Tibial nerve (tissue), 4 donors: ENCODE measurements around the gene SERINC5. TPM values are rescaled to one million over a fixed set of nuclear protein-coding genes. Genes with fewer than 3 reads are reported as not detected.
A peak's percentile ranks its signal among the peaks of the same experiment; 100 is the strongest.

Experiments used
- DNase-seq, 2 donors: peaks; one replicate each; pipeline ENCODE4 v3.0.0-alpha.2; 2019; ENCODE audit warnings: low spot score in 2 of 2
- H3K27ac ChIP-seq, 4 donors: fragments of 200-600 bp; sonication (generic) in 3 of 4; one replicate each; pipeline ENCODE4 v1.5.1; 2017 to 2019; ENCODE audit warnings: mild to moderate bottlenecking in 1 of 4
- H3K27me3 ChIP-seq, 2 donors: fragments of 200-600 bp; sonication (generic) in 1 of 2; one replicate each; pipeline versions ENCODE4 v1.5.1 to v1.6.0; 2017 to 2019
- H3K36me3 ChIP-seq, 3 donors: fragments of 200-600 bp; sonication (generic); one replicate each; pipeline ENCODE4 v1.5.1; 2018 to 2019
- H3K4me1 ChIP-seq, 4 donors: fragments of 200-600 bp; sonication (generic) in 3 of 4; one replicate each; pipeline ENCODE4 v1.5.1; 2017 to 2019
- H3K4me3 ChIP-seq, 4 donors: fragments of 200-600 bp; sonication (generic) in 3 of 4; one replicate each; pipeline ENCODE4 v1.5.1; 2017 to 2019; ENCODE audit warnings: mild to moderate bottlenecking in 1 of 4, moderate library complexity in 1 of 4
- H3K9me3 ChIP-seq, 4 donors: fragments of 200-600 bp; sonication (generic) in 3 of 4; one replicate each; pipeline ENCODE4 v1.5.1; 2017 to 2019
- CTCF ChIP-seq, 5 experiments: fragments of 200-600 bp in 3 of 5; fragments of 450-650 bp in 2 of 5; sonication (generic) in 3 of 5; IDR thresholded peaks; one replicate each; pipeline ENCODE4 v1.5.1; 2016 to 2019; ENCODE audit warnings: antibody characterized with exemption in 5 of 5, mild to moderate bottlenecking in 3 of 5, moderate library complexity in 2 of 5
- EP300 ChIP-seq, 2 donors: sonication (generic); formaldehyde crosslinking; IDR thresholded peaks; one replicate each; pipeline ENCODE4 v1.6.1; 2017; ENCODE audit warnings: antibody characterized with exemption in 2 of 2, mild to moderate bottlenecking in 1 of 2
- POLR2A ChIP-seq, 2 donors: fragments of 450-650 bp; IDR thresholded peaks; one replicate each; pipeline ENCODE4 v1.6.1; 2017; ENCODE audit warnings: antibody characterized with exemption in 2 of 2, mild to moderate bottlenecking in 2 of 2, moderate library complexity in 2 of 2
- WGBS, 2 donors: methylation state at CpG; one replicate each; pipeline ENCODE4 v1.1.5; 2018; 5-methylcytosine and 5-hydroxymethylcytosine counted together
- total RNA-seq, 4 donors: library from RNA; depleted of rRNA; stranded (reverse); fragments of >200 nt; gene quantifications; one replicate each; pipeline ENCODE4 v1.1.0, GENCODE V29; 2016

SERINC5 gene
- total RNA-seq, 4 donors from 2014 or later, result 29.1 to 35.8 (median 32.3) TPM

DNA sequence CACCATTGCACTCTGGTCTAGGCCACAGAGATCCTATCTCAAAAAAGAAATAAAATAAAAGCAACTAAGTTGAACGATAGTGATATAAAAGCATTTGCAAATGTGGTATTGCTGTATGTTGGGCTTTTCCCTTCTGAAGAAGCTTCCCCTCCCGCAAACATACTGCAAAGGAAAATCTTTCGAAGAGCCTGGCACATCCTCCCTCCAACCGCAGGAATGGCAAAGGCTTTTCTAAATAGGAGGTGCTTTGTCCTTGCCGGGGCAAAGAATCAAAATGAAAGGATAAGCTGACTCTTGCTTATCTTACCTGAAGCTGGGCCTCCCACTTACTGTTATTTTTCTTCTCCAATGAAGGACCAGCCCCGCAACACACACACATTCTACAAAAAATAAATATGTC lies 45.8 kb downstream of the SERINC5 start:
- H3K9me3 ChIP-seq, result no peaks in the 10 kb centered on the region
- DNase-seq, result no peak
- 77 to 84% methylated on average over 6 of the region's 6 CpGs for WGBS, 2 donors
- H3K4me3 ChIP-seq, result no peak overlapping the region
- H3K27ac ChIP-seq, result peak overlapping the region in 1 of 4 donors; percentile 23
- no peaks in the 10 kb centered on the region for H3K36me3 ChIP-seq
- H3K4me1 ChIP-seq, result peaks cover 4 to 65% (median 18%) of the 10 kb centered on the region in 4 donors
- TF ChIP-seq CTCF (IDR thresholded peaks at IDR 0.05) (no peak), POLR2A (IDR thresholded peaks at IDR 0.05) (no peak), EP300 (IDR thresholded peaks at IDR 0.05) (no peak)
- no peaks in the 10 kb centered on the region for H3K27me3 ChIP-seq

DNA sequence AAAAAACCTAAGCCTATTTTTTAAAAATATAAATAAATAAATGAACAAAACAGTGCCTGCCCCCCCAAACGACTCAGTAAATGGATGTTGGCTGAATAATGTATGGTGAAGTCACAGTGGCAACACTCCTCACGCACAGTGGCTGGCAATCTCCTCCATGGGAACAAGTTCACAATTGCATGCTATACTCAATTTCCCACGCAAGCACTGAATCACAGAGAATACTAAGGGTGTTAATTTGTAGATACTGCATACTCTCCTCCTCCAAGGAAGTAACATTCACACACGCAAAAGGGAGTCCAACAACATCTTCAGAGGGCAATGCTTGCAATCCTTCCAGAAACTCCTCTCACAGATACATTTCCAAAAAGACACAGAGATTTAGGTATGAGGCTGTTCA lies 47.5 kb downstream of the SERINC5 start:
- no peak for DNase-seq

GRCh38 chr5:80207832-80208231 lies 48.0 kb downstream of the SERINC5 start:
- Histone ChIP-seq H3K27me3 (no peaks in the 10 kb centered on the region), H3K4me1 (peaks cover 4 to 75% (median 26%) of the 10 kb centered on the region in 4 donors), H3K27ac (peak overlapping the region in 2 of 4 donors; percentile 81 to 85), H3K4me3 (no peak overlapping the region), H3K9me3 (no peaks in the 10 kb centered on the region), H3K36me3 (peaks cover 0 to under 1% (median 0%) of the 10 kb centered on the region in 3 donors)
- DNase-seq, result no peak
- TF ChIP-seq EP300 (IDR thresholded peaks at IDR 0.05), result no peak
- no peak for TF ChIP-seq POLR2A (IDR thresholded peaks at IDR 0.05)
- TF ChIP-seq CTCF (IDR thresholded peaks at IDR 0.05), result no peak
- WGBS, 2 donors, result 55 to 62% methylated on average over 4 of the region's 4 CpGs

More for the DNA sequence above, 47.5 kb downstream of the SERINC5 start:
- Histone ChIP-seq H3K36me3 (no peaks in the 10 kb centered on the region), H3K27me3 (no peaks in the 10 kb centered on the region), H3K27ac (peak overlapping the region in 2 of 4 donors; percentile 81 to 85), H3K9me3 (no peaks in the 10 kb centered on the region), H3K4me3 (no peak overlapping the region), H3K4me1 (peaks cover 4 to 78% (median 26%) of the 10 kb centered on the region in 4 donors)
- WGBS, 2 donors, result 36 to 38% methylated on average over 4 of the region's 4 CpGs
- TF ChIP-seq CTCF (IDR thresholded peaks at IDR 0.05) (no peak), EP300 (IDR thresholded peaks at IDR 0.05) (no peak), POLR2A (IDR thresholded peaks at IDR 0.05) (no peak)

DNA sequence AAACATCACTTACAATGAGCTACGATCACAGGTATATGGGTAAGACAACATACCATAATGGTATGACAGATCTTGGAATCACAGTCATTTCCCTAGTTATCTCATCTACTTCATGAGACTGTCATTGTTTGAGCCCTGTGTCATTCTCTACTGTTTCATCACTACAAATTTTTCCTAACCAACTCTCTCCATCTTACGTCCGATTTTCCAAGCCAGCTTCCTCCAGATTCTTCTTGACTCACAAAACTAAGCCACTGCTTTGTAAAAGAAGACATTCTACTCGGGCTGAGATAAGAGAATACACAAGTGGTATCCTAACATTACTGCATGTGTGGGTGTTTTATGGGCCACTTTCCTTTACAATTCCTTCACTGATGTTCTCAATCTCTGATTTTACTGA lies 49.6 kb downstream of the SERINC5 start:
- Histone ChIP-seq H3K36me3 (peaks cover 0 to 16% (median 0%) of the 10 kb centered on the region in 3 donors), H3K4me1 (peaks cover 4 to 70% (median 26%) of the 10 kb centered on the region in 4 donors), H3K27me3 (no peaks in the 10 kb centered on the region), H3K4me3 (no peak overlapping the region), H3K9me3 (no peaks in the 10 kb centered on the region), H3K27ac (peak overlapping the region; percentile 37 to 85 (median 60))
- 41 to 42% methylated on average over 4 of the region's 4 CpGs for WGBS, 2 donors
- no peak for TF ChIP-seq POLR2A (IDR thresholded peaks at IDR 0.05)
- no peak for TF ChIP-seq EP300 (IDR thresholded peaks at IDR 0.05)
- TF ChIP-seq CTCF (IDR thresholded peaks at IDR 0.05), result no peak
- no peak for DNase-seq

- peaks cover 4 to 72% (median 26%) of the 10 kb centered on the region in 4 donors for H3K4me1 ChIP-seq
- 64 to 71% methylated on average over 4 of the region's 4 CpGs for WGBS, 2 donors
- TF ChIP-seq EP300 (IDR thresholded peaks at IDR 0.05), result no peak
- TF ChIP-seq POLR2A (IDR thresholded peaks at IDR 0.05), result no peak
- TF ChIP-seq CTCF (IDR thresholded peaks at IDR 0.05), result no peak
- no peaks in the 10 kb centered on the region for H3K27me3 ChIP-seq
- peak overlapping the region in 3 of 4 donors; percentile 37 to 85 (median 81) for H3K27ac ChIP-seq
- H3K4me3 ChIP-seq, result no peak overlapping the region
- no peak for DNase-seq
- H3K36me3 ChIP-seq, result peaks cover 0 to 20% (median 0%) of the 10 kb centered on the region in 3 donors
- no peaks in the 10 kb centered on the region for H3K9me3 ChIP-seq
Measured at GRCh38 chr5:80205846-80206245, 50.0 kb downstream of the SERINC5 start.
